ENCODE measurements around the gene EVA1C. TPM values are rescaled to one million over a fixed set of nuclear protein-coding genes. Genes with fewer than 3 reads are reported as not detected.
A peak's percentile ranks its signal among the peaks of the same experiment; 100 is the strongest.
"Not testable (repeated sequence)": the region's sequence is repeated elsewhere in the genome, so short reads cannot be mapped to it uniquely, and the experiment has no call there.

Gene EVA1C
- total RNA-seq, 1 donor from 2014 or later: 55.3 TPM

DNA sequence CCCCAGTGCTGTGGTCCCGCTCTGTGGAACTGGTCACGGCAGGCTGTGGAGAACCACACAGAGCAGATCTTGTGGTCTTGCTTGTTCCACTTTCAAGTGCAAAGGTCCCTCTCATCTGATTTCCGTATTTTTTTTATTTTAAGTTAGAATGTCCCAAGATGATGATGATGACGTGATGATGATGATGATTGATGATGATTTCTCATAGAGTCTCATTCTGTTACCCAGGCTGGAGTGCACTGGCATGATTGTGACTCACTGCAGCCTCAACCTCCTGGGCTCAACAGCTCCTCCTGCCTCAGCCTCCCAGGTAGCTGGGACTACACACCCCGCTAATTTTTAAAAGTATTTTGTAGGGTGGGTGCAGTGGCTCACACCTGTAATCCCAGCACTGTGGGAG, 12.2 kb downstream of the EVA1C start:
- no peak for DNase-seq (ENCODE audit: low spot score)

DNA sequence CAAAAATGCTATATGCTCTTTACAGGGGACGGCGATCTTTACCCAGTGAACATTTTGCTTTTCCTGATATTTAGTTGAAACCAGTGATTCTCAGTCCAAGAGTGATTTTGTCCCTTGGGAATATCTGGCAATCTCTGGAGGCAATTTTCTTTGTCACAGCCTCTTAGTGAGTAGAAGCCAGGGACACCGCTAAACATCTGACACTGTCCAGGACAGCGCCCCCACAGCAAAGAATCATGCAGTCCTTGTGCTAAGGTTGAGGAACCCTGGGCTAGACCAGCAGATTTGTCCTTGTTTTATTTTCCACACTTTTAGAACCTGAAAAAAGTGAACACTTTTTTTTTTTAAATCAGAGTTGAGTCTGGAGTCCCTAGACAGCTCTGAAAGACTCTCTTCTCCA, 13.1 kb downstream of the EVA1C start:
- no peak for DNase-seq (ENCODE audit: low spot score)

DNA sequence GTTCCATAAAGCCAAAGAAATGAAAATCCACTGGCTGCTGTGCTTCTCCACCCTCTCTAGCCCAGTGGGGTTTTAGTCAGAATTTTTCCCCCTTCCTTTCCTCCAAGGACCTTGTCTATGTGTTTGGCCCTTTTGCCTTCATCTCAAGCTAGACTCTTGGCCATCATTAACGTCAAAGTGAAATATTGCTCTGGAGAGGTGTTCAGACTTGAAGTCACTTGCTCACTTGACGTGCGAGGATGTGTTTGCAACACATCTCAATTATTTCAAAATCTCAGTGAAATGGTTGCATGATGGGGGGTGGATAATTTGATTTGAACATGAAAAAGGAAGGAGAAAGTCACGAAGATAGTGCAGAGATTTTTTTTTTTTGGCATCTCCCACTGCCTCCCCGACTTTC, 13.6 kb downstream of the EVA1C start:
- no peak for DNase-seq (ENCODE audit: low spot score)

DNA sequence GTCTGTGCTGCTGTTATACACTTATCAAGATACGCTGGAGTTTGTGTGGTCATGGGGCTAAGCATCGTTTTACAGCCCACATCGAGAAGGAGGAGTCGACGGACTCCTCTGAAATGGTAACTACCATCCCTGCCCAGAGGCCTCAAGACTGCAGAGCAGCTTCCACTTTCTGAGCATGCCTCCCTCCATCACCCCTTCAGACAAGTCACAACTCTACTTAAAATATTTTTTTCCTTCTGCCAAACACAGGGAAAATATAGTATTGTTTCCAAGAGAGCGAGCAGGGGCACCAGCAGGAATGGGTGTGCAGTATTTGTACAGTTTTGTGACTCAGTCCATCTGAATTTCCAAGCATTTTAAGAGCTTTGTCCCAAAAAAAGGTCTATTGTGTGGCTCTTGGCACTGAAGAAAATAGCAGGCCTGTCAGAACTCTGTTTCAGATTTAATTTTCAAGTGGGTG, 14.1 kb downstream of the EVA1C start:
- no peak for DNase-seq (ENCODE audit: low spot score)

DNA sequence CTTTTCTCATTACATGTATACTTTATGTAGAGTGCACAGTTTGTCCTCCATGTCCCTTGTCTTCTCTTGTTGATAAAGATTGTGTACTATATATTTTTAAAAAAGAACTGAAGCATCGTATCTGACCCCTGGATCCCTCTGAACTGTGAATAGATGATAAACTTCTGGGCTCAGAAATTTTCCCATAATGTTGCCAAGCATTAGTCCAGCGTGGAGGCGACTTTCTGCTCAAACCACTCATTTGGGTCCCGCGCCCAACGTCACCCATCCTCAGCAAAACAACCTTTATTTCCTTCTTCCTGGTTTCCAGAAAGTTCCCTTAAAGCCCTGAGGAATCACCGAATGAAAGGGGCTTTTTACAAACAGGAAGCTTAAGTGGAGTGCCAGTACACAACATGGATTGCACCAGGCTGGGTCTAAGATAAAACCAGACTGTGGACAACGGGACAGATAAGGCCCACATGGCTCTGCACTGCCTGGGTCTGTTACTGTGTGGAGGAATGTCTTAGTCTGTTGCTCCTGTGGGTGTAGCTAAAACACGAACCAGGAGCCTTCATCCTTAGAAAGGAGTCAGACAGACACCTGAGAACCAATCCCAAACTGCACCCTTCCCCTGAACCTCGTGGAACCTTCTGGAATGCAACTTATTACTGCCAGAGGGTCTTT, 15.6 kb downstream of the EVA1C start:
- no peak for DNase-seq (ENCODE audit: low spot score)

DNA sequence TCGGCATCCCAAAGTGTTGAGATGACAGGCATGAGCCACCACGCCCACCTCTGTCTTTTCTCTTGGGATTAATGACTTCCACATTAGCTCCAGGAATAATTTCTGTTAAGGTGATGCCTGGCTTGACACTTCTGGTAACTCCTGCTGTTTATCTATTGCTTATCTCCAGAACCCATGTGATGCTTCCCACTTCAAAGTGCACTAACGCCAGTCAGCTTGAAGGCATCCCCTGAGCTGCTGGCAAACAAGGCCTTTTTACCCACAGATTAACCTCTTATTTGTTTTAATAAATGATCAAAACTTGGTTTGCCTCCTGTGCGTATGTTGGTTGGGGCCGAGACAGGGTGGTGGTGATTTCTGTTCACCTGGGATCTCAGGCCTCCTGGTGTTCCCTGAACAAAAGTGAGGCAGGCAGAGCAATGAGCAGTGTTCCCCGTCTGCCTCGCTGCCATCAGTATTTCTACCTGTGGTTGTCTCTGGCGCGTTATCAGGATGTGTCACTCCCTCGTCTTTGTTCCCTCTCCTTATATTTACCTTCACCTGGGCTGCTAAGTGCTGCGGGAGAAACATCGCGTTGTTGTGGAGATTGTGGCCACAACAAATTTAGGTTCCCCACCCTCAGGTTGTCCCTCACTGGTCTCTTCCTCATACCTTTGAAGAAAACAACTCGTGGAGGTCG, 20.6 kb downstream of the EVA1C start:
- DNase-seq (ENCODE audit: low spot score): not testable (repeated sequence)

DNA sequence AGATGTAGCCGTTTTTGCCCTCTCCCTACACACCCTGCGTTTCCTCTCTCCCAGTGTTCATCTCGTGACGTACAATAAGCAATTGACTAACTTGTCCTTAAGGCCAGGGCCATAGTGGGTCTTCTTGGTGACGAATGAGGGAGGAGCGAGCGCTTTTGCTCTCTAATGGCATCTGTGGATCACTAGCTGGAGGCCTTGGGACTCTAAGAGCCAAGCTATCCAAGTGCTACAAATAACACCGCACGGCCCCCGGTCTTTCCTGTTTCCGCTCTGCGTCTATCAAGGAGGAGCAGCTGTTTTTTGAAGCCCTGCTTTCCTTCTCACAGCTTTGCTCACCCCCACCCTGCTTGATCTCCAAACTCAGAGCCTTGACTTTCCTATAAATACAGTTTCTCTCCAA, 25.2 kb downstream of the EVA1C start:
- no peak for DNase-seq (ENCODE audit: low spot score)

DNA sequence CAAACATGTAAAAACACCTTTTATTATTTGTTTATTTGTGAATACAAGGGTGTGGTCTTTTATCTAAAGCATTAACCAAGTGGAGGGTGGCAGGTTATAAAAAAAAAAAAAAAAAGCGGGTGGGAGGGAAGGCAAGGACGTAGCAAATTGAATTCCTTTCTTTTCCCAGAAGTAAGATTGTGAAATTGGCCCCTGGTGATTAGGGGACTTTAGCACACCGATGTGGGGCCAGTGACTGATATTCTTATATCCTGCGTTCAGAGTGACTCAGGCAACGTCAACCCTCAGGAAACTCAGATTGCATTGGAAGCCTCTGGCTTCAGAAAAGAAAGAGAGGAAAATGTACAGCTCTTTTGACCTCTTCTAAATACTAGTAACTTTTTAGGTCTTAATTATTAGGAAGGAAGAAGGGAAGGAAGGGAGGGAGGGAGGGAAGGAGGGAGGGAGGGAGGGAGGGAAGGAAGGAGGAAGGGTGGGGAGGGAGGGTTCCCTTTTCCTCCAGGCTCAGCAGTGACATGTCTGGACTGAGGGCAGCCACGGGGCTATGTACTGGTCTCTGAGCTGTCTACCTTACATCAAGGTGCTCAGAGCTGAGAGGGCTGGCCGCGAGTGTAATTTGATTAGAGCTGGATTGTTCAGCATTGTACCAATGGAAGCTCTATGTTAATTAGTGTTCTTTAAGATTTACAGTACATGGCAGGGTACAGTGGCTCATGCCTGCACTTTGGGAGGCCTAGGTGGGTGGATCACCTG, 30.2 kb downstream of the EVA1C start:
- DNase-seq (ENCODE audit: low spot score): no peak

DNA sequence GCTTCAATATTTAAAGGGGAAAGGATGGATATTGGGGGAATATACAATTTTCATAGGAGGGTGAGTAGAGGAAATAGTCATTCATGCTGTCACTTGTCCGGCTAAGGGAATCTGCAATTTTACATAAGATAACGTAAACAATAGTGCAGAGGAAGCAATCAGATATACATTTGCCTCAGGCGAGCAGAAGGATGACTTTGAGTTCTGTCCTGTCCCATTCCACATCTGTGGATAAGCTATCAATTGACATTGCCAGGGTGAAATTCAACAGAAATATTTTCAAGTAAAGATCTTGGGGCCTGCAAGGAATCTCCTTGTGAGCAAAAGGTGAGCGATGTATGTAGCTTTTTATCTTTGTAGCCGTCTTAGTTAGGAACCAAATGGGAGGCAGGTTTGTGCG, 32.6 kb downstream of the EVA1C start:
- no peak for DNase-seq (ENCODE audit: low spot score)

DNA sequence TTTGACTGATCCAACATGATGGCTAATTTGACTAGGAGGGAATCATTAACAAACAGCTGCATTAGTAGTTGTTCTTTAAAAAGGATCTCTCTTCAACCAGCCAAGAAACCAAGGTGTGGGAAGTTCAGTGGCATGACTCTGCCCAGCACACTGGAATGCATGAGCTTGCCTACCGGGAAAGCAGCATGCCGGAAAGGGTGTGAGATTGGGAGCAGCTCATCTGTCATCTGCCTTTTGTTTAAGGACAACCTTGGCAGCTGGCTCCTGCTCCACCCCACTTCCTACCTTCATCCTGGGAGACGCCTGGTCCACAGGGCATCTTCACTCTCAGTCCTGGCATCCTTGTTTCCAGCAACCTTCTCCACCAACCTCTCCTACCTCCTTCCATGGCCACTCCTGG, 33.9 kb downstream of the EVA1C start:
- DNase-seq (ENCODE audit: low spot score): not testable (repeated sequence)

DNA sequence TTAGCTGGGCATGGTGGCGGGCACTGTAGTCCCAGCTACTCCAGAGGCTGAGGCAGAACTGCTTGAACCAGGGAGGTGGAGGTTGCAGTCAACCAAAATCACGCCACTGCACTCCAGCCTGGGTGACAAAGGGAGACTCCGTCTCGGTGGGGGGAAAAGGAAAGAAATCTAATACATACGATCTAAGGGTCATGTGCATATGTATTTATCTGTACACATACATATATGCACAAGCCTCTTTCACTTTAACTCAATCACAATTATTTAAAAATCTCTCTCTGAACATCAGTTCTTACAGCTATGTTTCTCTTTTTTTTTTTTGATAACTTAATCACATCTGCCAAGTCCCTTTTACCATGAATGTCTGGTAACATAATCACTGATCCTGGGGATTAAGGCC, 34.7 kb downstream of the EVA1C start:
- no peak for DNase-seq (ENCODE audit: low spot score)

DNA sequence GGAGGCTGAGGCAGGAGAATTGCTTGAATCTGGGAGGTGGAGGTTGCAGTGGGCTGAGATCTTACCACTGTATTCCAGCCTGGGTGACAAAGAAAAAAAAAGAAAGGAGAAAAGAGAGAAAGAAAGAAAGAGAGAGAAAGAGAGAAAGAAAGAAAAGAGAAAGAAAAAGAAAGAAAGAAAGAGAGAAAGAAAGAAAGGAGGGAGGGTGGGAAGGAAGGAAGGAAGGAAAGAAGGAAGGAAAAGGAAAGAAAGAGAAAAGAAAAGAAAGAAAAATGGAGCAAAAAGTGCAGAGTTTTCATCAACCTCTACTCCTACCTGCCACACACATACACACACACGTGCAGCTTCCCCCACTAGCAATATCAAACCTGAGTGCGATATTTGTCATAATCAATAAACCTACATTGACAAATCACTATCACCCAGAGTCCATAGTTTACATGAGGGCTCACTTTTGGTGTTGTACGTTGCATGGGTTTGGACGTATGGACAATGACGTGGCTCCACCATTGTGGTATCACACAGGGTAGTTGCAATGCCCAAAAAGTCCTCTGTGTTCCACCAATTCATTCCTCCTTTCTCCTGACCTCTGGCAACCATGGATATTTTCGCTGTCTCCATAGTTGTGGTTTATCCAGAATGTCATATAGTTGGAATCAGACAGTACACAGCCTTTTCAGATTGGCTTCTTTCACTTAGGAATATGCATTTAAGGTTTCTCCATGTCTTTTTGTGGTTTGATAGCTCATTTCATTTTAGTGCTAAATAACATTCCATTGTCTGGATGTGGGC, 36.5 kb downstream of the EVA1C start:
- no peak for DNase-seq (ENCODE audit: low spot score)

DNA sequence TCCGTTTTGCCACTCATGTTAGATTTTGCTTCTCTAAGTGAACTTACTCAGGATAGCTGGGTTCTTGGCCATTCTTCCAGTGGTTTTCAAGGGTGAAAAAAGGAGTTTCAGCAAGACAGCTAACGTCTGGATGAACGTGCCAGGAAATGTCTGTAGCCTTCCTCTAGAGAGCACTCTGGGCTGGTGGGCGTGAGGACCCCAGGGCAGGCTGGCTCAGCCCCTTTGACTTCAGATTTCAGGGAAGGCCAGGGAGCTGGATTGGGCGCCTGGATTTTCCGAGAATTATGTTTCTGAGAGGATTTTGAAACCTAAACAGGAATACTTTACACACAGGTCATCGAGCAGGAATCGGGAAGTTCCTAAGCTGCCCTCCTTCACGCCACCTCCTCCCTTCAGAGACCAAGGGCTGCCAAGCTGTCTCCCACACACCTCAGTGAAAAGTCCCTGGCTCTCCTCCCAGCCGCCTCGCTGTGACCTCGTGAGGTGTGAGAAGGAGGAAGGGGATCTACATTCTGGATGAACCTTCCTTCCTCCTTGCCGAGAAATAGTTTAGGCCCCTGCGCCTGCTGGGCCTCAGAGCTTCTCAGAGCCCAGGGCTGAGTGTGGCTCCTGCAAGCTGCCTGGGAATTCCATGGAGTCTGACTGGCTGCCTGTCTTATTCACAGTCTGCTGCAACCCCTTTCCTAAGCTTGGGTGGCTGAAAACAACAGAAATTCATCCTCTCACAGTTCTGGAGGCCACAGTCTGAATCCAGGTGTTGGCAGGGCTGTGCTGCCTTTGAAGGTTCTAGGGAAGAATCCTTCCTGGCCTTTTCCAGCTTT, 38.6 kb downstream of the EVA1C start:
- DNase-seq (ENCODE audit: low spot score): not testable (repeated sequence)

DNA sequence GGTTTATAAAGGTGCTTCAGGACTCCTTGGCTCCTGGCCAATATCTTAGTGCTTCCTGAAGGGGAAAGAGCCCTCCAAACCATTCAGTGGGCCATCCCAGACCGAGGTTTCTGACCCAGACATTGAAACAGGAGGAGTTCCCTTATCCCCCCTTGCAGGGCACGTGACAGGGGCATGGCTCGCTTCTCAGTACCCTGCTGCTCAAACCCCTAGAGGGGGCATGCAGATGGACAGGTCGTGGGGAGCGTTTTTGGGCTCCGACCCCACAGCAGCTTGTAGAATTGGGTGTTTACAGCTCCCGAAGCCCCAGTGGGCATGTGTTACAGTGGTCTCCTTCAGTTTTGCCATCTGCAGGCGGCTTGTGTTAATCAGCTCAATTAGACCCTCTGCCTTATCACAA, 39.7 kb downstream of the EVA1C start:
- DNase-seq (ENCODE audit: low spot score): not testable (repeated sequence)

DNA sequence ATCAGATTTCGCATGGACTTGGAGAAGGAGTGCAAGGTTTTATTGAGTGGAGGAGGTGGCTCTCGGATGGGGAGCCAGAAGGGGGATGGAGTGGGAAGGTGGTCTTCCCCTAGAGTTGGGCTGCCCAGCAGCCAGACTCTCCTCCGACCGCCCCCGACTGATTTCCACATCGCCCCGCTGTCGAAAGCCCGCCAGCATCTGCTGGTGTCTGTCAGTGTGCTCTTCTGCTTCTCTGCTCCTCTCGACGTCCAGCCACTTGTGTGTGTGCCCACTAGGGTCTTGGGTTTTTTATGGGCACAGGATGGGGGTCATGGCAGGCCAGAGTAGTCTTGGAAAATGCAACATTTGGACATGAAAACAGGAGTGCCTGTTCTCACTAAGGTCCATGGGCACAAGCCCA, 40.1 kb downstream of the EVA1C start:
- DNase-seq (ENCODE audit: low spot score): no peak

DNA sequence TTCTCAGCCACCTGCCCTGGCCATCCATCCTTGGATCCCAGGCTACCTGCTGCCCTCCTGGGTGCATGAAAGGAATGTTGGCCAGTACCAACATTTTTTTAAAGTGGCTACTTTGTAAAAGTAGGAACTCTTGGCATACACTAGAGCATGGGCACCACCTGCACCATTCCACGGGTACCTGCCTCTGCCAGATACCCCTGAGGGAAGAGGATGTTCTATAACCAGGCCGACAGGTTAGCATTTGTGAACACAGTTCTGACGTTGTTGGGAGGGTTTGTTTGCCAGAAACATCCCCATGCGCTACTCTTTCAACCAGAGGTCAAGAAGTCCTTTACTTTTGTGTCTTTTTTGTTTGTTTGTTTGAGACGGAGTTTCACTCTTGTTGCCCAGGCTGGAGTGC, 43.0 kb downstream of the EVA1C start:
- no peak for DNase-seq (ENCODE audit: low spot score)

DNA sequence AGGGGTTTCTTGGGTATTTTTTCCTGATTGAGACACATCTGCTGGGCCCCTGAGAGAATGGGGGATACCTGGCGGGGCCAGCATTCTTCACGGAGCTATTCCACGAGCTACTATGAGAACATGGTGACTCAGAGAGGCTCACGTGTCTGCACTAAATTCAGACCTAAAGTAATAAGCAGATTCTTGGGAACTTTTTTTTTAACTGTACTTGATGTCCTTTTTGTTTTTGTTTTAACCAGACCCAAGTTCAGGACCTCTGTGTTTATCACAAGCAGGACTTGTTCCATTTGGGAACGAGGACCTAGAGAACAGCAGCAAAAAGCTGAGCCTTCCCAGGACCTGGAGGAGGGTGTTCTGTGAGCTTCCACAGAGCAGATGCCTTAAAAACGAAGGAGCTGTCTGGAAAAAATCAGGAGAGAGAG, 44.0 kb downstream of the EVA1C start:
- no peak for DNase-seq (ENCODE audit: low spot score)

DNA sequence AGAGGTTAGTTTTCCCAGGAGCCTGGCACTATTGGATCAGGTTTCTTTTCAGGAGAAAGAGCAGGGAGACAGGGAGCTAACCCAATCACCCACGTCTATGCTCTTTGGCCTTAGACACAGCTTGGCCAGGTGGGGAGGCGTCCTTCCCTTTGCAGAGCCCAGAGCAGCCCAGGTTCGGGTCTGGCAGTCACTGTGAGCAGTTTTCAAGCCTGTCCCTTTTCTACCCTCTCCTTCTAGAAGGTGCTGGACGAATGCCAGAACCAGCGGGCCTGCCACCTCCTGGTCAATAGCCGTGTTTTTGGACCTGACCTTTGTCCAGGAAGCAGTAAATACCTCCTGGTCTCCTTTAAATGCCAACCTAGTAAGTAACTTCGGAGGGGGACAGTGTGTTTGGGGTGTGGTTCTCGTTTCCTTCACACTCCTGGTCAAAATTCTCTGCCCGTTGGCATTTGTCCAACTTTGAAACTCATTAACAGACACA, 44.9 kb downstream of the EVA1C start:
- peak; percentile 64 for DNase-seq (ENCODE audit: low spot score)

DNA sequence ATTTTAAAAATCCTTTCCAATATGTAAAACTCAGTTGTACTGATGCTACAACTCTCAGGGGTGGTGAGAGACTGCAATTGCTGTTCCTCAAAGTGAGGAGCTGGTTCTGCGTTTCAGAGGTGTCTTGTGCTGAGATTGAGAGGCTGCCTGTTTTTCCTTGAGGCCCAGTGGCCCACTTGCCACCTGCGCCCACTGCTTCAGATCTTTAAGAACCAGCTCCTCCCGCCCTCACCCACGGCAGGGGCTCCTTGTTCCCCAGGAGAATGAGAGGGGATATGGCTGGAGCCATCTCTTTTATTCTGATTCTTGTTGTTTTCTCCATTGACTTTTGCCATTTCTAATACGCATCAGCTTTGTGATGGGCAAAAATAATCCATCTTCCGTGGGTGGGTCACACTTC, 45.5 kb downstream of the EVA1C start:
- DNase-seq (ENCODE audit: low spot score): no peak

DNA sequence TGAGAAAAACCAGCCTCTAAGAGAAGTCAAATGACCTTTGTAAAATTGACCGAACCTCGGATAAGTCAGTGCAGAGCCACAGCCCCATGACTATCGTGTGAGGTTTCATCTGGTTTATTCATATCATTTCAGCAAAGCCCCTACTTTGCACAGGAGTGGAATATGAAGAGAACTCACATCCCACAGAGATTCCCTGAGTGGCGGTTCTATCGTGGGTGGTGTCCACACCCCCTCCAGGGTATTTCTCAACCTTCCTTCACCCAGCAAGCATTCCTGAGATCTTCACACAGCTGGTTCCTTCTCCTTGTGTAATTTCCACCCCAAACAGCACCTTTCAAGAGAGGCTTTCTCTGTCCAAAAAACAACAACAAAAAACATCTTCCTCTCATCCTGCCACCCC, 47.5 kb downstream of the EVA1C start:
- no peak for DNase-seq (ENCODE audit: low spot score)

DNA sequence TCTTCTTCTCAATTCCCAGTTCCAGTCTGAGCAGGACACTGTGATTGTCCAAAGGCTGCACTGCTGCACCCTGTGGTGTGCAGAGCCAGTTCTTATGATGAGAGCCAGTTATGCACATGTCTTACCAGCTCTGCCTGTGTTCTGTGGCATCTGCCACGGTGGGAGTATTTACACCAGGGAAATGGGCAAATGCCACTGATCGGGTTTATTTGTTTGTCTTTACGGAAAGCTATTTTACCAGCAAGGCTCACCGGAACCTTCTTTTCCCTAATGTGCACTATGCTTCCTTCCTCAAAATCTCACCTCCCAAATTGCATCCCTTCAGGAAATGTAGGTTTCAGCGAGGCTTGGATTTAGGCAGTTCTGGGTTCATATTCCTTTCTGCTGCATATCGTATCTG, 49.0 kb downstream of the EVA1C start:
- no peak for DNase-seq (ENCODE audit: low spot score)

All from ureter (tissue), 1 donor.